NCI-H345 (cell line): ENCODE data around the gene RUNX3.

ENCODE experiments used
- DNase-seq: peaks from one replicate; lab custom pipeline; 2025; lab: John Stamatoyannopoulos, UW

Gene RUNX3

DNA sequence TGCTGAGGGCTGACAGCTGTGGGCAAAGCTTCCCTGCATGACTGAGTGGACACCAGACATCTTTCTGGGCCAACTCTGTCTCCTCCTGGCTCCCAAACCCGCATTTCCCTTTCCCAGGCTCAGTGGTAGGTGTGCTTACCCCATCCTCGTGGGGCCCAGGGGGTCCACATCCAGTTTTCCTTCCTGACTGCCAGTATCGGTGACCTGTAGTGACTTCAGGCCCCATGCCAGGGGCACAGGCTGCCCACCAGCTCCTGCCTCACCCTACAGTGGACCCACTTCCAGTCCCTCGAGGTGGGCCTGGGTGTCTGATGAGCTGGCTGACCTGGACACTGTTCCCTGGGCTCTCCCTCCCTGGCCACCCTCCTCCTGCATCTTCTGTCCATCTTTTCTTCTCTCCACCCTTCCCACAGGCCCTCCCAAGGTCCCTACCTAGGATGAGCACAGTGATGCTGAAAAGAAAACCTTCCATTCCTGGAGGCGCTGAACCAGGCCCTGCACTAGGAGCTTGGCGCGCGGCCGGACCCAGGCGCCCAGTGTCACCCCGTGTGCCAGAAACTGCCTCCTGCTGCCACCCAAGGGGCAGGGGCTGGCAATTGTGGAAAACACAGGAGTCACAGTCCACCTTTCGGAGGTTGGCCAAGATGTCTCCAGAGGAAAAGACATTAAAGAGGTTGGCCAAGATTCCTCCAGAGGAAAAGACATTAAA lies 67.1 kb downstream of the RUNX3 start:
- no peak for DNase-seq

DNA sequence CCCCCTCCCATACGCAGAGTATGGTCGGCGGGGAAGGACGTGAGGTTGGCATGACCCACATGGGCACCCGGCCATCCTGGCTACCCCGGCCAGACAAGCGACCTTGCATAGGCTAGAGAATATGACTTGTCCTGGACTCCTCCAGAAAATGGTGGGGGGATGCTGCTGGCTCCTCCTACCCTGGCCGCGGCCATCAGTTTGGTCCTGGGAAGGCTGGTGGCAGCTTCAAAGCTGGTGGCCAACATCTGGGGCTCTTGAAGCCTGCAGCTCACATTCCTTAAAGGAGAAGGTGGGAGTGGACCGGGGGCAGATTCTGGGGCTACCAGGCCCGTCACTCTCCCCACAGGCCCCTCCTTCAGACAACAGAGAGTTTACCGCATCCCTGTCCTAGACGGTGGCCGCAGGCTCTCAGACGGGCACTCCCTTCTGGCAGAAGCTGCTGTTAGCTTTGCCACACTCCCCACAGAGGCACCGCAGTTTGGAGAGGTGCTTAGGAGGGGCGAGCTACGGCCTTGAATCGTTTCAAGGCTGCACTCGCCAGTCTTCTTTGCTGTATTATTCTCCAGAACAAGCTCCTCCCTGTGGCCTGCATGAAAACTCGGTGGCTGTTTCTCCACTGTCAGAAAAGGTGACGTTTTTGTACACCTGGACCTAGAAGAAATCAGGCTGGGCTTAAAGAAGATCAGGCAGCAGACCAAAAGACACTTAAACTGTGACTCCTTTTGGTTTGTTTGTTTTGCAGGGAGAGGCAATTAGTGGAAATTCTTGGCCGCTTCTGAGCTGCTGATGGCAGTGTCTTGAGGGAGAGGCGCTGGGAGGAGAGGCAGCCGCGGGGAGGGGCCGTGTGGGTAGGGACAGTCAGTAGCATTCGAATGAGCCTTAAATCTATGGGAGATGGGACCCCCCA lies 68.0 kb downstream of the RUNX3 start:
- DNase-seq = no peak

DNA sequence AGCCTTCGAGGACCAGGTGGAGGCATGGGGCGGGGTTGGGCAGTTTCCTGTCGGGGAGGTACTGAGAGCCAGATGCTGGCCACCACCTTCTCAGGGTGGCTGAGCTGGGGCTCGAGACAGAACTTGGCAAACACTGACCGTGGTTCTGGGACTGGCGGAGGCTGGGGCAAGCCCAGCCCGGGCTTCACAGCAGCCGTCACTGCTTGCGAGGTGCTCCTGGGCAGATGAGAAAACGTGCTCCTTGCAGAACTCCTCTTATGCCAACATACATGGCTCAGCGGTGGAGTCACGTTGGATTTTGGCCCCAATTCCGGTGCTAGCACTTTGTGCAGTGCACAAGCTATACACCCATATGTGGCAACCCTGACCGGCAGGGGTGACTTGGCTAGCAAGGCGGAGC lies 69.2 kb downstream of the RUNX3 start:
- no peak for DNase-seq

DNA sequence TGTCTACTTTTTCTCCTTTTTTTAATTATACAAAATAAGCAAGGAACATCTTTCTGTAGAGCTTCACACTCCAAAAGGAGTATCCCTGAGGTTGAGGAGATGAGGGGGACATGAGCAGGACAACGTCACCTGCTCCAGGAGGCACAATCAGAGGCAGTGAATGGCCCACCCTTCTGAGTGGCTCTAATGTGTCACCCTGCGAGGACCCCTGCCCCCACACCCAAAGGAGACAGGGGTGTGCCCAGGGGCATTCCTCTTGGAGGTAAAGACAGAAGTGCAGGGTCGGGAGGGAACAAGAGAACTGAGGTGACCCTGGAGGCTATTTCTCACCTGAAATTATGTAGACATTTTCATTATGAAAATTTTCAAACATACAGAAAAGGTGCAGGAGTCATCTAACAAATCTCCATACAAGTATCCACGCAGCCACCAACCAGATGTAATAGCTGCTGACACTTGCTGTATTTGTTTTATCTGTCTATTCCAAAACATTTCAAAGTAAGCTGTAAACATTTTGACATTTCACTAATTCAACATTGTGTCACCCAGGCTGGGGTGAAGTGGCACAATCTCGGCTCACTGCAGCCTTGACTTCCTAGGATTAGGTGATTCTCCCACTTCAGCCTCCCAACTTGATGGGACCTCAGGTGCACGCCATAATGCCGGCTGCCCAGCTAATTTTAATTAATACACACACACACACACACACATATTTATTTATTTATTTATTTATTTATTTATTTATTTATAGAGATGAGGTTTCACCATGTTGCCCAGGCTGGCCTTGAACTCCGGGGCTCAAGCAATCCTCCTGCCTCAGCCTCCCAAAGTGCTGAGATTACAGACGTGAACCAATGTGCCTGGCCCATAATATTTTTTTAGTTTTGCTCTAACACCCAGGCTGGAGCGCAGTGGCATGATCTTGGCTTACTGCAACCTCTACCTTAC lies 70.7 kb downstream of the RUNX3 start:
- no peak for DNase-seq

DNA sequence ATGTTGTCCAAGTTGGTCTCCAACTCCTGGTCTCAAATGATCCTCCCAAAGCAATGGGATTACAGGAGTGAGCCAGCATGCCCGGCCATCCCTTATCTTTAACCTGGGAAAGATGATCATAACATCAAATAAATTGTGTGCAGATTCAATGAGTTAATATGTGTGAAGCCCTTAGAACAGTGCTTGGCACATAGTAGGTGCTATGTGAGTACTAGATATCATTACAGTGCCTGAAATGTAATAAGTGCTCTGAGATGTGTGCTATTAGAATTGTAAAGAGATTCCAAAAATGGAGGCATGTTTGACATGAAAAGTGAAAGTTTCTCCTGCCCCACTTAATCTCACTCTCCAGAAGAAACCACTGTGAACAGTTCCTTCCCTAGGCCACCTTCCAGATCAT lies 71.8 kb downstream of the RUNX3 start:
- no peak for DNase-seq

DNA sequence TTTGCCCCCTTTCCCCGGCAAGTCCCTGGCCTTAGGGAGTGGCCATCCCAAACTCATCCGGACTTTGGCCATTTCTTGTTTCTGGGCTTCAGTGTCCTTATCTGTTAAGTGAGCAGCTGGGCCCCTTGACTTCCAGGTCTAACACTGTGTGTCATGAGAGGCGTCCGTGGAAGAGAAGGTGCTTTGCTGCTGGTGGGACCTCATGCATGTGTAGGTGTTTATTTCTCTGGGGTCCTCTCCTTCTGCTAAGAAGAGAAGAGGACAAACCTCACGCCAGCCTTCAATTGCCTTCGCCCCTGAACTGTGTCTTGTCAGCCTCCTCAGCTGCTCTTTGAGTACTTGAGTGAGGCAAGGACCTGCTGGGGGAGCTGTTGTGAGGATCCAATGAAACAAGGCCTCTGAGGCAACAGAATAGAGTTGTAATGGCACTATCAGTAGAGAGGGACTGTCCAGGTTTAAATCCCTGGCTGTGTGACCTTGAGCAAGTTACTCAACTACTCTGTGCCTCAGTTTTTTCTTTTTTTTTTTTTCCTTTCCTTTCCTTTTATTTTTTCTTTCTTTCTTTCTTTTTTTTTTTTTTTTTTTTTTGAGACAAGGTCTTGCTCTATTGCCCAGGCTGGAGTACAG lies 72.5 kb downstream of the RUNX3 start:
- DNase-seq = no peak

DNA sequence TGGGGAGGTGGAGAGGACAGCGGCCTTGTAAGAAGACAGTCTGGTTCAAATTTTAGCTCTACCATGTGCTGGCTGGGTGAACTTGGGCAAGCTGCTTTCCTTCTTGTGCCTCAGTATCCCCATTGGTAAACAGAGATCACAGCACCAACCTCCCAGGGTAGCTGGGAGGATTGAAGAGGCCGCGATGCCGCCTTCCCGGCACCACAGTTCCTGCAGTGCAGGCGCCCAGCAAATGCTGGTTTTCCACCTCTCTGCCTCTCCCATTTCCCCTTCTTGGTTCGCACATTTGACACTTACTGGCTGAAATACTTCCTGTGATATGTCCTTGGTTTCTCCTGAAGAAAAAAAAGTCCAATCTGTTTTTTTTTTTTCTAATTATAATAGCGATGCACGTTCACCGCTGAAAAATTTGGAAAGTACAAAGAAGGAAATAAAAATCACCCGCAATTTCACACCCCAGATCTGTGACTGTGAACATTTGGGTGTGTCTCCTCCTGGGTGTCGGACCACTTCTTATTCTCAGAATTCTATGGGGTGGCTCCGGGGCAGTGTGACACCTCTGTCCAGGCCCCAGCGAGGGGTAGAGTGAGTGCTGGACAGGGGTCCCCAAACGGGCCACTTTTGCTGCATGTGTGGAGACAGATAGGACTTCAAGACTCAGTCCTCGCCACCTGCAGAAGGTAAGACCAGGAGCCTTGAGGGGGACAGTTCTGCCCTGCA lies 73.1 kb downstream of the RUNX3 start:
- no peak for DNase-seq

DNA sequence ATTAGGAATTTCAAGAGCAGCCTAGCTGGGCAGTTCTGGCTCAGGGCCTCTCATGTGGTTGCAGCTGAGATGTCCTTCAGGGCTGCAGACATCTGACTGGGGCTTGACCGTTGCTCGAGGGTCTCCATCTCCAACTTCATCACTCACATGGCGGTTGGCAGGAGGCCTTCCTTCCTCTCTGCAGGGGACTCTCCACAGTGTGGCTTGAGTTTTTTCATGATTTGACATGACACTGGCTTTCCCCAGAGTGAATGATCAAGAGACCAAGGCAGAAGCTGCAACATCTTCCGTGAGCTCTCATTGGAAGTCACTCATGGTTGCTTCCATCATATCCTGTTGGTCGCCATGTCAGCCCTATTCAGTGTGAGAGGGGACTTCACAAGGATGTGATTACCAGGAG lies 74.6 kb downstream of the RUNX3 start:
- DNase-seq = no peak

DNA sequence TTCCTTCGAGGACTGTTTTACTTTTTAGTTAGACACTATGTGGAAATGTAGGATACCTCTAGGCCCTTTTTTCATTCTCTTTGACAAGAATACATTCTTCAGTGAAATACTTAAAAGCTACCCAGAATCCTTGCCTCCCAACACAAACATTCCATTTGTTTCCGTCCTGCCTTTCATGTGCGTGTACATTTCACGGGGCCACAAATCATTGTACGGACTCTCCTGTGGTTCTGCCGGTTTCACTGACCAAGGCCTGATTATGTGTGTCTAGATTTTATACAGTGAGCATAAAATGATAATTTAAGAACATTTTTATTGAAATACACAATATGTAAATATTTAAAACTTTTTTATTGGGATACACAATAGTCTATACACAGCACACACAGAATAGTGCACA lies 76.4 kb downstream of the RUNX3 start:
- DNase-seq = no peak

DNA sequence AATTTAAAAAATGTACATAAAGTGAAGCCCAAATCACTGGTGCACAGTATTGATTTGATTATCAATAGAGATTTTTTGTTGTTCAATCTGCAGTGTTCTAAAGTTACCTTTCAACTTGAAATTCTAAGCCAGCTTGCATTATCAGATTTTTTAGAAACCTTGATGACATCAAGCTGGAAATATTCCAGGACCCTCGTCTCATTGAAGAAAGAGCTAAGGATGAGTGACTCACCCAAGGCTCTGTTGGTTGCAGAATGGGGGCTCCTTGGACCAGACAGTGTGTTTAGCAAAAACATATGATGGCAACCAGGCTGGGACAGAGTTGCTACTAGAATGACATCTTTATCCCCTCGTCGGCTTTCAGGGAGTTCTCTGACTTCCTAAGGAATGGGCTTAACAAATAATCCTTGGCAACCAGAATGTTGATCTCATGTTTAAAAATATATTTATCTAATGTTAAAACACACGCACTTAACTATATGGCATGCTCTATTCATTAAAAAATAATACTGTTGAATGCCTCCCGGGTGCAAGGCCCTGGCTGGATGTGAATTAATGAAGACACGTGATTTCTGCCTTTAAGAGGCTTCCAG lies 79.7 kb downstream of the RUNX3 start:
- no peak for DNase-seq

DNA sequence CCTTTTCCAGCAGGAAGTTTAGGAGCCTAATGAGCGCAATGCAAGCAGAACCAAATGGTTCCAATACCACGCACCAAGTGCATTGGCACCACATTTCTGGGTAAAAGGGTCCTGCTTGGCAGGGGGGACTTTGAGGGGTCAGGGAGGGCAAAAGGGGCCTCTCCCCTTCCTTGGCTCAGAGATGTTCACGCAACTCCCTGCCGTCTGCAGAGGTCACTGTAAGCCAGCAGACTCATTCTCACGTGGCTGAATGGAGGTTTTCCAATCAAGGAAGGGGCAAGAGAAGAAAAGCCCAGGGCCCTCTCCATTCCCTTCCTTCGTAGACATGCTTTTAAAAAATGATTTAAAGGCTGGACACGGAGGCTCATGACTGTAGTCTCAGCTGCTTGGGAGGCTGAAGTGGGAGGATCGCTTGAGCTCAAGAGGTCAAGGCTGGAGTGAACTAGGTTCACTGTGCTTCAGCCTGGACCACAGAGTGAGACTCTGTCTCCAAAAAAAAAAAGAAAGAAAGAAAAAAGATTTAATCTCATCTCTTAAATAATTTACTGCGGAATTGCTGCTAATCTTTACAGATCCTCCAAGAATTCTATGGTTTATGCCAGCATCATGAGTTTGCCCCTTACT lies 80.3 kb downstream of the RUNX3 start:
- DNase-seq = peak; percentile 8
